HG03039 (cell line): ENCODE data around the gene PARM1.

Source experiments
- ATAC-seq: cut with Tn5 transposase; IDR thresholded peaks from one replicate; pipeline ENCODE4 v1.9.1; 2021; ENCODE audit warnings: mild to moderate bottlenecking, moderate library complexity; ENCODE audit not compliant: unreplicated experiment

PARM1 gene

DNA sequence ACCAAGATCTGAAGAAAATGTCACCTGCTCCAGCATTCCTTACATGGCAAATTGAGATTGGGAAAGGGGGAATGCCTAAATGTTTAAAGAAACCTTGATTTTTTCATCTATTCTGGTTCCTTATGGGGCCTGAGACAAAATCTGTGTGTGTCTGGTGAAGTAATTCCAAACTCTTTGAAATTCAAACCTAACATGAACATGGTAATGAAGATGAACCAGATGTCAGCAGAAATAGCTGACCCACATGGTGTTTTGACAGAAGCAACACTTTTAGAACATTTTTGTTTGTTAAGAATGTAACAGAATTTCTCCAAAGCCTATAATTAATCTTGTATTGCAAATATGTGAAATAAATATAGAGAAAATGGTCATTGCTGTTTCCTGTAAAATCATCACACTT is 133.0 kb downstream of the PARM1 start:
- no peak for ATAC-seq

DNA sequence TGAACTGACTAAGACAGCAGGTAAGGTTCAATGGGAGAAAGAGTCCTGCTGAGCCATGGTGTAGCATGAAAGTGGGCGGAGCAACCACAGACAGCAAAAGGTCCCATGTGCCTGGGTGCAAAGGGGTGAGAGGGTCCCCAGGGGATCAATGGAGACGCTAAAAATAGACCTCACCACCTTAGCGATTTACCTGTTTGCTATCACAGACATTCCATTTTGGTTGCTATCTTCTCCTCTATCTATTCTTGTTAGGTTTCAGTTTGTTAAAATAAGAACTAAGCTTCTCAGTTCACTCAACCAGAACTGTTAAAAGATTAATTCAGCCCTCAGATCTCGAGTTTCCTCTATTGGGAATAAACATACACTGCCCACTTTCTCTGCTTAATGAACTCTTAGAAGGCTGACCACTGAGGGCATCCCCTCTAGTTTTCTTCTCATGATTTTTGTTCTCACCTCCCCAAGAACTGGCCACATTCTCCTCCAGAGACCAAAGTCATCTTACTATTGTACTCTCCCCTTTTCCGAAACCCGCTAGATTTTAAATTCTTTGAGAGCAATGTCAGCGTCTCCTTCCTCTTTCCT is 136.7 kb downstream of the PARM1 start:
- ATAC-seq = no peak

DNA sequence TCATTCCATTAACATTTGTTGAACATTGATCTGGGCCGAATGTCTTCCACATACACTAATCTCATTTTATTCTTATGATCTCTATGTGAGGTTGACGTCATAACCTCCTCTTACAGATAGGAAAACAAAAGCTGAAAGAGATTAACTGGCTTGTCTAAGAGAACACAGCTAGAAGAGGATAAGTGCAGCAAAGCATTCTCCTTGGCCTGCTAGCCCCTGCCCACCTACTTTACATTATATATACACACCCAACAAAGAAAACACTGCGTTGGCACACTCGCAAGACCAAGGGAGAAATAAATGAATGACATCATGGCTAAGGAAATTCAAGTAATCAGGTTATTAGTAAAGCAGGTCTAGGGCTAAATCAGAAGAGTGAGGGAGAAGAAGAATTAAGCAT is 138.4 kb downstream of the PARM1 start:
- no peak for ATAC-seq

DNA sequence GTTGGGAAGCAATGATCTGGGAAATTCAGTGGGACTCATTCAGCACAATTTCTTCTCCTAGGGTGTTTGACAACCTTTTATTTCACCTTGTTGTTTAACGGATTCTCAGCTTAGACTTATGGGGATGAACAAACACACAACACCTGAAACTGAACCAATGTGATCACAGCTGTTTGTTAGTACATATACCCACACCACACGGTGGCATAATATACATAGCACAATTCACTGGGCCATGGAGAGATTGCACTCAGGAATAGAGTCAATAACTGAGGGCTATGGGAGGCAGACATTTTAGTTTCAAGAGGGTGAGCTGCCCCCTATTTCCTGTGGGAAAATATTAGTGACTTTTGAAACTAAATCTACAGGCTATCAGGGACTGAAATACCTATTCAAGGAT is 148.0 kb downstream of the PARM1 start:
- no peak for ATAC-seq

DNA sequence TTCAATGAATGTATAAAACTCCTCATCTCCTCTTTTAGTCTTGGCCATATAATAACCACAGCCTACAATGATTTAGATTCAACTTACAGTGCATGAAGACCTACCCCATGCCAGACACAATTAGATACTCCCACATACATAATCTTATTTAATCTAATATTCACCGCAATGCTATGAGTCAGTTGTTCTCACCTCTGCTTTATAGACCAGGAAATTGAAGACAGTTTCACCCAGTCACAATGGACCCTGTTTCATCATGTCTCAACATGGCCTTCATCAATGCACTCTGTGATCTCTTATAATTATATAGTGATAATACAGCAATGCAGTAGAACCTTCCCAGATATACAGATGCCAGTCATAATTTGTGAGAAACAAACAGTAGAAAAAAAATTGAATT is 148.6 kb downstream of the PARM1 start:
- ATAC-seq = no peak

DNA sequence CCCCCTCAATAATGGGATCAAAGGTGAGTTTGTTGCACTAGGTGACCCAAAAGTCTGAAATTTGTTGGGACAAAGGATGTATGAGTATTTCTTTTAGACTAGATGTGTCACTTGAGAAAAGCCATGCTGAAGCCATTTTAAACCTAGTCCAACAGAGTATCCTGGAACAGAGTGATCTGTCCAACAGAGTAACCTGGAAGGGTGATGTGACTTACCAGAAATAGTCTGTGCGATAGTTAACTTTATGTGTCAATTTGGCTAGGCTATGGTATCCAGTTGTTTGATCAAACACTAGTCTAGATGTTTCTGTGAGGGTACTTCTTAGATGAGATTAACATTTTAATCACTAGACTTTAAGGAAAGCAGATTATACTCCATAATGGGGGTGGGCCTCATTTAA is 154.5 kb downstream of the PARM1 start:
- ATAC-seq = no peak

DNA sequence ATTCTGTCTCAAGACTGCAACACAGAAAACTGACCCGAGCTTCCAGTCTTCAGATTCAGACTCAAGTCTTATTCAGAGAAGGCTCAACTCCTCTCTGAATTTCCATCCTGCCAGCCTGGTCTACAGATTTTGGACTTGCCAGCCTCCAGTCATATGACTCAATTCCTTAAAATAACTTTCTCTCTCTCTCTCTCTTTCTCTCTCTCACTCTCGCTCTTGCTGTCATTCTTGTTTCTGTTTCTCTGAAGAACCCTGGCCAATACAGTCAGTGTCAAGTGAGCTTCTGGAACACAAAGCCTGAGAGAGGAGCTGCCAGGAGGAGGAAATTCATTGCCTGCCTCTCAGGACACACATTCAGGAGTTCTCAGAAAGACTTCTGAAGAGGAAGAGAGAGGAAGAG is 154.9 kb downstream of the PARM1 start:
- ATAC-seq = no peak

DNA sequence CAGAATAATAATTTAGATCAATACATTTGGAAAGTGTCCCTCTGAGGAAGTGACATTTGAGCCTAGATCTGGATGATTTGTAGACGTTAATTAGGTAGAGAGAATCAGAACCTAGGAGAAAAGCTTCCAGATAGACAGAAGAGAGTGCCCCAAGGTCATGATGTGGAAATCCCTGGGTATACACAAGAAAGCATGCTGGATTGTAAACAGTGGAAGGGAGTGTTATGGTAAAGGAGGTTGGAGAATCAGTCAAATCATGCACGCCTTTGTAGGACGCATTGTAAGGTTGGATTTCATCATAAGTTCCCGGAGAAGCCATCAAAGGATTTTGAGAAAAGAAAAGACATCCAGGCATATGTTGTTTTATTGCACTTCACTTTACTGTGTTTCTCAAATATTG is 156.3 kb downstream of the PARM1 start:
- no peak for ATAC-seq

DNA sequence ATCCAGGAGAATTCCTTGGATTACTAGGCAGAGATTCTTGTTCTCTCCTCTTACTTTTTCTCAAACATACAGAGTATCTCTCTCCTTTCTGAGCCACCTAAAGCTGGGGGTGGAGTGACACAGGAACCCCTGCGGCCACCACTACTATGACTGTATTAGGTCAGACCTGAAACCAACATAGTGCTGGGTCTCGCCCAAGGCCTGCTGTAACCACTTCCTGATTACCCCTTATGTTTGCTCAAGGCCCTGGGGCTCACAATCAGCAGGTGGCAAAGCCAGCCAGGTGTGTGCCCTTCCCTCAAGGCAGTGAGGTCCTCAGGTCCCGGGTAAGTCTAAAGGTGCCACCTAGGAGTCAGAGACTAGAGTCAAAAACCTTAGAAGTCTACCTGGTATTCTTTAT is 166.4 kb downstream of the PARM1 start:
- peak; percentile 84 for ATAC-seq
